ENCODE data around the gene ADAM15. TPM values are rescaled to one million over a fixed set of nuclear protein-coding genes. Genes with fewer than 3 reads are reported as not detected.
A peak's percentile ranks its signal among the peaks of the same experiment; 100 is the strongest.

ADAM15 gene
- polyA plus RNA-seq, 2 of the 4 experiments (the other 2 are of a cell fraction) = 25.6 to 33.0 TPM

DNA sequence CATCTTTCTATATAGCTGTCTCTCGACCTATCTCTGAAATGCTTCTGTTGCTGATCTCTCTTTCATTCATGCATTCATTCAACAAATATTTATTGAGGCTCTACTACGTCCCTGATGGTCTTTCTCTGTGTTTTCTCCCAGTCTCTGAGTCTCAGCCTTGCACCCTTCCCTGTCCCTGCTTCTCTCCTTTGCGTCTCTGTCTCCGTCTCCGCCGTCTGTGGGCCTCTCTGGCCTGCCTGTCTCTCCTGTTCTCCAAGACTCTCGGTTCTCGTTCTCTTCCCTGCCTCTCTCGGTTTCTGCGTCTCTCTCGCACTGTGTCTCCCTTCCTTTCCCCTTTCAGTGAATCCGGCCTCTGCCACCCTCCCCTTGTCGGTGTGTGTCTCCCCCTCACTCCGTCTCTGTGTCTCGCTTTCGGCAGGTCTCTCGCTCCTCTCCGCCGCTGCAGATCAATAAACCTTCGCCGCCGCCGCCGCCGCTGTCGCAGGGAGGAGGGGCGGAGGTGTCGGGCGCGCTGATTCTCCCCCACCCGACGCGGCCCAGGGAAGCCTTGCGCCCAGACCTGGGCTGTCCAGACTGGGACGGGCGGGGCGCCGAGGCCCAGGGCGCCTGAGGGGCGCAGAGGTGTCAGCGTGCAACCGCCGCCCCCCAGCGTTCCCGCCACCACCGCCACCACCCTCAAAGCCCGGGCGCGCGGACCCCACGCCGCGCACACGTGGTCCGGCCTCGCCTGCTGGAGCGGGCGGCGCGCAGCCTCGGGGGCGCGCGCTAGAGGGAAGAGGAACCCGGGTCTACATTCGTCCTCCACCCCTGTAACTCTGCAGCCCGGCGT lies 30.6 kb downstream of the ADAM15 start:
- H3K4me1 ChIP-seq = peaks cover 61% of the 10 kb centered on the region
- H3K27ac ChIP-seq = peak overlapping the region in 1 of 2 experiments; percentile 52; a peak in 2 of 6 replicates
- ATAC-seq (no peak), FAIRE-seq (no peak), DNase-seq (ENCODE audit: low read depth in 1 of 2, low spot score in 1 of 2) (peak in 1 of 2 experiments; percentile 29)
- no peaks in the 10 kb centered on the region for H3K9me3 ChIP-seq
- peak overlapping the region; percentile 55 for H3K4me3 ChIP-seq
- TF ChIP-seq, protein P1, sequence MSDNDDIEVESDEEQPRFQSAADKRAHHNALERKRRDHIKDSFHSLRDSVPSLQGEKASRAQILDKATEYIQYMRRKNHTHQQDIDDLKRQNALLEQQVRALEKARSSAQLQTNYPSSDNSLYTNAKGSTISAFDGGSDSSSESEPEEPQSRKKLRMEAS (IDR thresholded peaks at IDR 0.05) = peak; percentile 44; the same call in 1 of the 2 replicates
- TF ChIP-seq HOXB13 (CRISPR knock-in tag; IDR thresholded peaks at IDR 0.05; ENCODE audit: low read depth) (no peak), MAZ (IDR thresholded peaks at IDR 0.05; ENCODE audit: borderline replicate concordance, low read depth, low read length) (no peak)
- POLR2A ChIA-PET = interaction anchor here (1.0 kb wide), 1 partner anchor 91 kb away, joined by 3 read pairs; the partner anchor contains the start of gene KRTCAP2
- 8% methylated on average over 22 of the region's 68 CpGs for WGBS (ENCODE audit: missing lambda C conversion rate)
- CTCF ChIA-PET = interaction anchor here (0.9 to 17.9 kb wide), 7 partner anchors 10 to 522 kb away, joined by 3 to 350 read pairs (median 8); partner anchors contain the start of genes ADAM15 and EFNA4
- H3K4me2 ChIP-seq = peak overlapping the region; percentile 99

DNA sequence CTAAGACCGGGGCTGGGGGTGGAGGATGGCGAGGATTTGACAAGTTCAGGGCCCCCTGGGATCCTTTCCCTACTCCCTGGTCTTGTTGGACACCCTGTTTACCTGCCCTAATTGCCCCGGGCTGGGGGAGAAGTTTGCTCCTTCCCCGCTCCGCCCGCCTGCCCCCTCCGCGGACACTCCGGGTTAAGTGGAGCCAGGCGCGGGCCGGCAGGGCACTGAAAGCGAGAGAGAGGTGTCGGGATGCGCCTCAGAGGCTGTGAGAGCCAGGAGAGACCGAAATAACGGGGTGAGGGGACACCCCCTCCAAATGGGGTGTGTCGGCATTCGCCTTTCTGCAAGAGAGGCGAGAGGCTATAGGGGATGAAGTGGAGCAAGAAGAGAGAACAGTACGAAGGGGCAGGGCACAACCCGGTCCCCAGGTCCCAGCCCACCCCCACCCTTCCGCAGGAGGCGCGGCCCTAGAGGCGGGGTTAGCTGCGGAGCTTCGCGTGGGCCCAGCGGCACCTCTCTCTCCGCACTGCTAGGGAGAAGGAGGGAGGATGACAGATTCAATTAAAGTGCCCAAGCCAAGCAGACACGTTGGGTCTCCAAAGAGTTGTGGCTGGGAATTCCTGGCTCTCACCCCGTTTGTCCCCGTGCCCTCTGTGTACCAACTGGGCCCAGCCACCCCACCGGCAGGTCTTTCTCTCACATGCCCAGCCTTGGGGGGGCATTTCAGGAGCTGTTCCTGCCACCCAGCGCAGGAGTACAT lies 31.4 kb downstream of the ADAM15 start:
- Histone ChIP-seq H3K4me1 (peaks cover 61% of the 10 kb centered on the region), H3K4me3 (peak overlapping the region; percentile 55), H3K27ac (peak overlapping the region in 1 of 2 experiments; percentile 52; a peak in 1 of 6 replicates), H3K9me3 (no peaks in the 10 kb centered on the region), H3K4me2 (peak overlapping the region; percentile 99)
- WGBS (ENCODE audit: missing lambda C conversion rate) = 38% methylated on average over 29 of the region's 36 CpGs
- TF ChIP-seq KDM1A (IDR thresholded peaks at IDR 0.05; ENCODE audit: low read depth) (no peak), MAZ (IDR thresholded peaks at IDR 0.05; ENCODE audit: borderline replicate concordance, low read depth, low read length) (no peak), NR3C1 (IDR thresholded peaks at IDR 0.05) (no peak), RARB (CRISPR knock-in tag; IDR thresholded peaks at IDR 0.05) (no peak), RCOR1 (IDR thresholded peaks at IDR 0.05; ENCODE audit: low read depth, low read length) (no peak), NPAS2 (CRISPR knock-in tag; IDR thresholded peaks at IDR 0.05; ENCODE audit: borderline replicate concordance) (no peak), FOSL2 (IDR thresholded peaks at IDR 0.05) (no peak), FOSL2 (CRISPR knock-in tag; IDR thresholded peaks at IDR 0.05) (no peak), POLR2A (IDR thresholded peaks at IDR 0.05; ENCODE audit: low read length) (no peak), RAD21 (conservative IDR thresholded peaks at IDR 0.05 in 1 of 2, IDR thresholded peaks at IDR 0.05 in 1 of 2) (no peak), CBX2 (IDR thresholded peaks at IDR 0.05; ENCODE audit: borderline replicate concordance, low read depth) (no peak), RNF2 (IDR thresholded peaks at IDR 0.05; ENCODE audit: borderline replicate concordance, low read depth) (no peak), FOSB (CRISPR knock-in tag; IDR thresholded peaks at IDR 0.05) (no peak), HOXB13 (CRISPR knock-in tag; IDR thresholded peaks at IDR 0.05; ENCODE audit: low read depth) (no peak)
- TF ChIP-seq, protein P2, sequence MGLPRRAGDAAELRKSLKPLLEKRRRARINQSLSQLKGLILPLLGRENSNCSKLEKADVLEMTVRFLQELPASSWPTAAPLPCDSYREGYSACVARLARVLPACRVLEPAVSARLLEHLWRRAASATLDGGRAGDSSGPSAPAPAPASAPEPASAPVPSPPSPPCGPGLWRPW (IDR thresholded peaks at IDR 0.05) = no peak
- TF ChIP-seq, protein P3, sequence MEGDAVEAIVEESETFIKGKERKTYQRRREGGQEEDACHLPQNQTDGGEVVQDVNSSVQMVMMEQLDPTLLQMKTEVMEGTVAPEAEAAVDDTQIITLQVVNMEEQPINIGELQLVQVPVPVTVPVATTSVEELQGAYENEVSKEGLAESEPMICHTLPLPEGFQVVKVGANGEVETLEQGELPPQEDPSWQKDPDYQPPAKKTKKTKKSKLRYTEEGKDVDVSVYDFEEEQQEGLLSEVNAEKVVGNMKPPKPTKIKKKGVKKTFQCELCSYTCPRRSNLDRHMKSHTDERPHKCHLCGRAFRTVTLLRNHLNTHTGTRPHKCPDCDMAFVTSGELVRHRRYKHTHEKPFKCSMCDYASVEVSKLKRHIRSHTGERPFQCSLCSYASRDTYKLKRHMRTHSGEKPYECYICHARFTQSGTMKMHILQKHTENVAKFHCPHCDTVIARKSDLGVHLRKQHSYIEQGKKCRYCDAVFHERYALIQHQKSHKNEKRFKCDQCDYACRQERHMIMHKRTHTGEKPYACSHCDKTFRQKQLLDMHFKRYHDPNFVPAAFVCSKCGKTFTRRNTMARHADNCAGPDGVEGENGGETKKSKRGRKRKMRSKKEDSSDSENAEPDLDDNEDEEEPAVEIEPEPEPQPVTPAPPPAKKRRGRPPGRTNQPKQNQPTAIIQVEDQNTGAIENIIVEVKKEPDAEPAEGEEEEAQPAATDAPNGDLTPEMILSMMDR (IDR thresholded peaks at IDR 0.05) = no peak
- FAIRE-seq (no peak), ATAC-seq (no peak), DNase-seq (ENCODE audit: low read depth in 1 of 2, low spot score in 1 of 2) (no peak)
- ChIA-PET POLR2A (no interaction called here), CTCF (interaction anchor here (0.5 to 5.5 kb wide), 3 partner anchors 19 to 936 kb away, joined by 3 to 350 read pairs (median 4); partner anchors contain the start of genes ADAM15 and EFNA4)

DNA sequence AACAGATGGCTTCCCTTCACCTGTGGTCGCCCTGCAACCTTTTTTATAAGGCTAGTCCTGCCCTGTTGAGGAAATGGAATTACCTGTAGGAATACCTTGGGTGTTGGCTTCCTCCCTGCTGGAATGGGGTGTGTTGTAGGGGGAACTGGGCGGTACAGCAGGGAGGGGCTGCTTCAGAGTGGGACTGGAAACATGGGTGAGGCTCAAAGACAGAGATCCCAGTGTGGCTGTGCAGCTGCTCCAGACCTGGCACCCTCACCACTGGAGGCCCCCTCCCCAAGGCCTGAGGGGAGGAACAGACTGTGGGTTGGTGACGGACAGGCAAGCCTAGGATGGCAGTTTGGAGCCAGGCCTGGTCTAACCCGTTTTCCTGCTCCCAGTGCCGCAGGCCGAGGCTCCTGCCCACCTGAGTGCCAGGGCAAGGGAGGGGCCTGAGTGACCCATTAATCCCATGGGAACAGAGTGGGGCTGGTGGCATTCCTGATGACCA lies 32.0 kb downstream of the ADAM15 start:
- no peak for TF ChIP-seq RAD21 (conservative IDR thresholded peaks at IDR 0.05 in 1 of 2, IDR thresholded peaks at IDR 0.05 in 1 of 2)
- TF ChIP-seq, protein P4, sequence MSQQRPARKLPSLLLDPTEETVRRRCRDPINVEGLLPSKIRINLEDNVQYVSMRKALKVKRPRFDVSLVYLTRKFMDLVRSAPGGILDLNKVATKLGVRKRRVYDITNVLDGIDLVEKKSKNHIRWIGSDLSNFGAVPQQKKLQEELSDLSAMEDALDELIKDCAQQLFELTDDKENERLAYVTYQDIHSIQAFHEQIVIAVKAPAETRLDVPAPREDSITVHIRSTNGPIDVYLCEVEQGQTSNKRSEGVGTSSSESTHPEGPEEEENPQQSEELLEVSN (IDR thresholded peaks at IDR 0.05; ENCODE audit: borderline replicate concordance, low read depth) = no peak
- TF ChIP-seq FOSL2 (IDR thresholded peaks at IDR 0.05) = no peak
- TF ChIP-seq FOSL2 (CRISPR knock-in tag; IDR thresholded peaks at IDR 0.05) = no peak
- no peak for TF ChIP-seq EHF (CRISPR knock-in tag; IDR thresholded peaks at IDR 0.05)
- no peak for TF ChIP-seq NPAS2 (CRISPR knock-in tag; IDR thresholded peaks at IDR 0.05; ENCODE audit: borderline replicate concordance)
- TF ChIP-seq BHLHE40 (IDR thresholded peaks at IDR 0.05; ENCODE audit: low read depth, low read length) = no peak
- TF ChIP-seq RNF2 (IDR thresholded peaks at IDR 0.05; ENCODE audit: borderline replicate concordance, low read depth) = no peak
- WGBS (ENCODE audit: missing lambda C conversion rate) = 49% methylated on average over 5 of the region's 6 CpGs
- Histone ChIP-seq H3K9me3 (no peaks in the 10 kb centered on the region), H3K4me1 (peaks cover 61% of the 10 kb centered on the region), H3K4me3 (no peak overlapping the region), H3K4me2 (peak overlapping the region; percentile 99; the same call in 2 of the 3 replicates), H3K27ac (no peak overlapping the region)
- no peak for DNase-seq (ENCODE audit: low read depth in 1 of 2, low spot score in 1 of 2)
- no peak for ATAC-seq
- ChIA-PET CTCF (interaction anchor here (0.5 to 5.5 kb wide), 6 partner anchors 19 to 936 kb away, joined by 3 to 350 read pairs (median 20); partner anchors contain the start of genes ADAM15, EFNA1 and EFNA4), POLR2A (no interaction called here)
- no peak for FAIRE-seq

All from A549 (cell line).